Astrocyte (in vitro differentiated cells and primary cell): ENCODE data around the gene PKP1. TPM values are rescaled to one million over a fixed set of nuclear protein-coding genes. Genes with fewer than 3 reads are reported as not detected.

Source experiments
- DNase-seq: peaks from one replicate; pipeline ENCODE4 v3.0.0-alpha.2; 2010; ENCODE audit warnings: low read depth
- FAIRE-seq: peaks from 2 replicates; lab custom pipeline; 2011; peaks lifted over from hg19 to GRCh38; lab: Jason Lieb, UNC
- H2AFZ ChIP-seq: 2 replicates; pipeline ENCODE4 v1.6.0; 2012; ENCODE audit warnings: low read depth, low read length, inconsistent platforms
- H3K27ac ChIP-seq: 2 replicates; pipeline ENCODE4 v1.5.1; 2011; ENCODE audit warnings: low read depth, low read length, inconsistent platforms
- H3K27me3 ChIP-seq: 2 replicates; pipeline ENCODE4 v1.6.0; 2011; ENCODE audit warnings: low read length, inconsistent platforms; ENCODE audit not compliant: insufficient read depth
- H3K36me3 ChIP-seq: 2 replicates; pipeline ENCODE4 v1.5.1; 2011; ENCODE audit warnings: low read length, inconsistent platforms; ENCODE audit not compliant: insufficient read depth
- H3K4me1 ChIP-seq: 2 replicates; pipeline ENCODE4 v1.5.1; 2011; ENCODE audit warnings: low read length, inconsistent platforms; ENCODE audit not compliant: insufficient read depth
- H3K4me2 ChIP-seq: 2 replicates; pipeline ENCODE4 v1.6.0; 2012; ENCODE audit warnings: low read length, inconsistent platforms
- H3K4me3 ChIP-seq: 2 replicates; pipeline ENCODE4 v1.5.1; 2011; ENCODE audit warnings: low read depth, mild to moderate bottlenecking, low read length, inconsistent platforms; ENCODE audit not compliant: insufficient read depth
- H3K79me2 ChIP-seq: 2 replicates; pipeline ENCODE4 v1.6.0; 2012; ENCODE audit warnings: mild to moderate bottlenecking, low read length, inconsistent platforms; ENCODE audit not compliant: insufficient read depth
- H3K9ac ChIP-seq: 2 replicates; pipeline ENCODE4 v1.6.0; 2012; ENCODE audit warnings: mild to moderate bottlenecking, low read length, inconsistent platforms
- H3K9me3 ChIP-seq: 2 replicates; pipeline ENCODE4 v1.5.1; 2012; ENCODE audit warnings: low read depth, mild to moderate bottlenecking, low read length, inconsistent platforms; ENCODE audit not compliant: insufficient read depth
- H4K20me1 ChIP-seq: 2 replicates; pipeline ENCODE4 v1.6.0; 2012; ENCODE audit warnings: low read length, inconsistent platforms; ENCODE audit not compliant: insufficient read depth
- H3K27ac Mint-ChIP-seq: one replicate; pipeline ENCODE4 v1.8.0; 2021; ENCODE audit warnings: mild to moderate bottlenecking, mixed read lengths; ENCODE audit not compliant: unreplicated experiment
- H3K27me3 Mint-ChIP-seq: one replicate; pipeline ENCODE4 v1.8.0; 2021; ENCODE audit warnings: low read depth, mixed read lengths; ENCODE audit not compliant: unreplicated experiment
- H3K36me3 Mint-ChIP-seq: one replicate; pipeline ENCODE4 v1.8.0; 2021; ENCODE audit warnings: low read depth, mixed read lengths; ENCODE audit not compliant: unreplicated experiment
- H3K4me1 Mint-ChIP-seq: one replicate; pipeline ENCODE4 v1.8.0; 2021; ENCODE audit warnings: low read depth, mixed read lengths; ENCODE audit not compliant: unreplicated experiment
- H3K4me3 Mint-ChIP-seq: one replicate; pipeline ENCODE4 v1.8.0; 2021; ENCODE audit warnings: mild to moderate bottlenecking, moderate library complexity, mixed read lengths; ENCODE audit not compliant: unreplicated experiment
- H3K9me3 Mint-ChIP-seq: one replicate; pipeline ENCODE4 v1.8.0; 2021; ENCODE audit warnings: mild to moderate bottlenecking, mixed read lengths; ENCODE audit not compliant: unreplicated experiment
- CTCF ChIP-seq: IDR thresholded peaks from 2 replicates; pipeline ENCODE4 v1.5.1; 2011; ENCODE audit warnings: low read depth, mild to moderate bottlenecking, inconsistent platforms, low read length, moderate library complexity; ENCODE audit not compliant: insufficient read depth
- EZH2 ChIP-seq: IDR thresholded peaks from 2 replicates; pipeline ENCODE4 v1.6.1; 2012; ENCODE audit warnings: mild to moderate bottlenecking, low read length, inconsistent platforms; ENCODE audit not compliant: insufficient read depth
- total RNA-seq: library from RNA; stranded (reverse); gene quantifications from 2 replicates; pipeline ENCODE4 v1.2.1, GENCODE V29; 2021

PKP1 gene
- total RNA-seq, 1 donor from 2014 or later, result 0.07 TPM

GRCh38 chr1:201276891-201277290 is 6.4 kb upstream of the PKP1 start:
- Mint-ChIP-seq H3K4me3 (no peak overlapping the region), H3K9me3 (peaks cover 2% of the 10 kb centered on the region), H3K4me1 (peaks cover 5% of the 10 kb centered on the region), H3K27me3 (peaks cover 37% of the 10 kb centered on the region), H3K27ac (no peak overlapping the region), H3K36me3 (peaks cover 1% of the 10 kb centered on the region)
- peaks cover 15% of the 10 kb centered on the region for H3K4me1 ChIP-seq
- no peaks in the 10 kb centered on the region for H3K9me3 ChIP-seq
- H3K4me3 ChIP-seq, result no peak overlapping the region
- H3K36me3 ChIP-seq, result no peaks in the 10 kb centered on the region
- H3K27me3 ChIP-seq, result peaks cover 4% of the 10 kb centered on the region
- FAIRE-seq (no peak), DNase-seq (no peak)
- no peak overlapping the region for H3K9ac ChIP-seq
- TF ChIP-seq CTCF, result no peak
- TF ChIP-seq EZH2, result no peak
- no peaks in the 10 kb centered on the region for H3K79me2 ChIP-seq
- no peak overlapping the region for H3K4me2 ChIP-seq
- no peak overlapping the region for H2AFZ ChIP-seq
- H4K20me1 ChIP-seq, result no peaks in the 10 kb centered on the region
- no peak overlapping the region for H3K27ac ChIP-seq

GRCh38 chr1:201277441-201277840 is 5.9 kb upstream of the PKP1 start:
- H3K27ac Mint-ChIP-seq, result no peak overlapping the region
- H3K27me3 Mint-ChIP-seq, result peaks cover 38% of the 10 kb centered on the region
- H3K27me3 ChIP-seq, result peaks cover 4% of the 10 kb centered on the region
- H3K27ac ChIP-seq, result no peak overlapping the region
- no peak overlapping the region for H3K9ac ChIP-seq
- TF ChIP-seq EZH2 (no peak), CTCF (no peak)
- H4K20me1 ChIP-seq, result no peaks in the 10 kb centered on the region
- H3K4me3 ChIP-seq, result no peak overlapping the region
- no peak overlapping the region for H2AFZ ChIP-seq
- H3K36me3 Mint-ChIP-seq, result peaks cover 1% of the 10 kb centered on the region
- no peaks in the 10 kb centered on the region for H3K36me3 ChIP-seq
- H3K9me3 Mint-ChIP-seq, result peaks cover 2% of the 10 kb centered on the region
- no peaks in the 10 kb centered on the region for H3K9me3 ChIP-seq
- FAIRE-seq (no peak), DNase-seq (no peak)
- no peak overlapping the region for H3K4me3 Mint-ChIP-seq
- no peaks in the 10 kb centered on the region for H3K79me2 ChIP-seq
- H3K4me1 Mint-ChIP-seq, result peaks cover 5% of the 10 kb centered on the region
- peaks cover 15% of the 10 kb centered on the region for H3K4me1 ChIP-seq
- H3K4me2 ChIP-seq, result no peak overlapping the region

- H3K4me1 Mint-ChIP-seq, result peaks cover 4% of the 10 kb centered on the region
- TF ChIP-seq EZH2, result no peak
- TF ChIP-seq CTCF, result no peak
- FAIRE-seq, result no peak
Measured at GRCh38 chr1:201279313-201279712, 4.0 kb upstream of the PKP1 start.

More at GRCh38 chr1:201279313-201279712, 4.0 kb upstream of the PKP1 start:
- Histone ChIP-seq H3K4me3 (no peak overlapping the region), H3K9me3 (no peaks in the 10 kb centered on the region), H3K4me1 (peaks cover 27% of the 10 kb centered on the region), H4K20me1 (no peaks in the 10 kb centered on the region), H3K27ac (no peak overlapping the region), H3K36me3 (no peaks in the 10 kb centered on the region), H3K9ac (no peak overlapping the region), H3K4me2 (no peak overlapping the region), H3K27me3 (peaks cover 11% of the 10 kb centered on the region), H3K79me2 (no peaks in the 10 kb centered on the region), H2AFZ (no peak overlapping the region)
- peaks cover 1% of the 10 kb centered on the region for H3K9me3 Mint-ChIP-seq
- H3K27ac Mint-ChIP-seq, result no peak overlapping the region
- no peak overlapping the region for H3K4me3 Mint-ChIP-seq
- peaks cover 45% of the 10 kb centered on the region for H3K27me3 Mint-ChIP-seq
- peaks cover 1% of the 10 kb centered on the region for H3K36me3 Mint-ChIP-seq
- no peak for DNase-seq
